GM21529 (cell line): ENCODE data around the gene CNTNAP2.
"Not testable (repeated sequence)": the region's sequence is repeated elsewhere in the genome, so short reads cannot be mapped to it uniquely, and the experiment has no call there.

Experiments used
- ATAC-seq: cut with Tn5 transposase; IDR thresholded peaks from one replicate; pipeline ENCODE4 v1.9.1; 2021; ENCODE audit not compliant: unreplicated experiment

CNTNAP2 gene

DNA sequence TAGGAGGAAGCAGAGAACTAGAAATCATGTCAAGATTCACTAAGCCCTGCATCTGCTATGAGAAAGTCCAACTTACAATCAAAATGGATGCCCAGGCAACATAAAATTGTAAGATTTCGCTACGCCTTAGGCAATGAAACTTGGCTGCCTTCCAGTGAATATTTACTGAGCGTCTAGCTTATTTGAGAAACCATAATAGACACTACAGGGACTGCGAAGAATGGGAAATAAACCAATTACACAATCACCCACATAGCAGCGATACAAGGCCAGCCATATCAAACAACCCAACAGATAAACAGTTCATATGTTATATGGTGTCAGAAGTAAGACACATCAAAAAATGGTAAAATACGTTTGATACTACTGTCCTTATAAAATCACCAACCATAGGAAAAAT is 1928.9 kb downstream of the CNTNAP2 start:
- ATAC-seq = no peak

DNA sequence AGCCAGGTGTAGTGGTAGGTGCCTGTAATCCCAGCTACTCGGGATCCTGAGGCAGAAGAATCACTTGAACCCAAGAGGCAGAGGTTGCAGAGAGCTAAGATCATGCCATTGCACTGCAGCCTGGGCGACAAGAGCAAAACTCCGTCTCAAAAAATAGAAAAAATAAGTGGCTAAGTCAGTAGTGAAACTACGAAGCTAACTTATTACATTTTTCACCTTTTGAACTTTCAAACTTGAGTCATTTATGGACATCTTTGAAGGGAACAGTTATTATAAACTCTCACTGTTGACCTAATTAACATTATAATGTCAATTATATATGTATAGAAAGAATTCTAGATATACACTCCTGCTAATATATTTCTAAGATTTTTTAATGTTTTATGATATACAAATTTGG is 1932.5 kb downstream of the CNTNAP2 start:
- no peak for ATAC-seq

DNA sequence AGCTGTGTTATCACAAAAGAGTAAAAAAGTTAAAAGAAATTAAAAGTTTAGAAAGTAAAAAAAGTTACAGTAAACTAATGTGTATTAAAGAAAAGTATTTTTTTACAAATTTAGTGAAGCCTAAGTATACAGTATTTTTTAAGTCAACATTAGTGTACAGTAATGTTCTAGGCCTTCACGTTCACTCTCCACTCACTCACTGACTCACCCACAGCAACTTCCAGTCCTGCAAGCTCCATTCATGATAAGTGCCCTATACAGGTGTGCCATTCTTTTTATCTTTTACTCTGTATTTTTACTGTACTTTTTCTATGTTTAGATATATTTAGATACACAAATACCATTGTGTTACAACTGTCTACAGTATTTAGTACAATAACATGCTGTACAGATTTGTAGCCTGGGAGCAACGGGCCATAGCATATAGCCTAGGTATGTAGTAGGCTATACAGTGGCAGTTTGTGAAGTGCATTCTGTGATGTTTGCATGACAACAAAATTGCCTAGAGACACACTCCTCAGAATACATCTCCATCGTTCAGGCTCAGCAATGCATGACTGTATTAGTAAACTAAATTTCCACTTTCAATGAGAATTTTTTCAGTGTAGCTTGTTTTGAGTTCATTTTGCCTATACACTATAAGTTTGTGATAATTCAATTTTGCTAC is 1934.0 kb downstream of the CNTNAP2 start:
- ATAC-seq = no peak

DNA sequence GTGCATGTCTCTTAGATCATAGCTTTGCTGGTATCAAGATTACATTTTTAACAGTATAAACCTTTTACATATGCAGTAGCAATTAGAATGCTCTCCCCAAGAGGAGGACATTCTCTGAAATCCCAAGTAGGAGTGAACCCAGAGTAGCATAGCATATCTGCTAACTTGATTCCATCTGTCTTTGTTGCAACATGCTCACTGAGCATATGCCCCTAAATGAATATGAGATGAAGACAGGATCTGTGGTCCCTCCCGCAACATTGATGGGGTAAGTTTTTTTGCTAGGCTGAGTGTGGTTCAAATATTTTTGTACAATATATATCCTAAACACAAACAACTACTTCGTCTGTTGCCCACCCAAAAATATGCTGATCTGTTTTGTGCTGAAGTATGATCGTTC is 1939.8 kb downstream of the CNTNAP2 start:
- no peak for ATAC-seq

DNA sequence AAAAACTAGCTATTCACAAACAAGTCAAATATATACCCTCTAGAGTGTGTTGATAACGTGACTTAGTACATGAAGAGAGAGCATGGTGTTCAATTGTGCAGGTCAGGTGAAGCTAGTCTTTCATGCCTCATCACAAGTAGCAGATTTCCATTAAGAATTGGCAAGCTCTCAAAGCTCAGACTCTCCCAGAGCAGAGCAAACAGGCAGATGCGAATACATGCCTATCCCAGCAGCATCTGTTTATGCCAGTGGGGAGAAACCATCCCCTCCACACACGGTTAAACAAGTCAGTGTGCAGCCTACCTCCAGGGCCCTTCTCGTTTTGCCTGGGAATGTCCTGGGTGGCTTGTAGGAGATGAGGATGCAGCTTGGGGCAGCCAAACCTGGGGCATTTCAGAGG is 1941.5 kb downstream of the CNTNAP2 start:
- ATAC-seq = no peak

DNA sequence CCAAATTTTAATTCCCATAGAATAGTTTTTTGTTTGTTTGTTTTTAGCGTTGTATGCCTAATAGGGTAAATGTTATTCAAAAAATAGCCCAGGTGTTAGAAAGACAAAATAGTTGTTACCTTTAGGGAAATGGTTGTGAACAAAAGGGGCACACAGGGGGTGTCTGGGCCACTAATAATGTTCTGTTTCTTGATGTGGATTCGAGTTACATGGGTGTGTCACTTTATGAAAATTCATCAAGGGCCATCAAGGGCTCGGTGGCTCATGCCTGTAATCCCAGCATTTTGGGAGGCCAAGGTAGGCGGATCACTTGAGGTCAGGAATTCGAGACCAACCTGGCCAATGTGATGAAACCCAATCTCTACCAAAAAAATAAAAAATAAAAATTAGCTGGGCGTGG is 1942.2 kb downstream of the CNTNAP2 start:
- ATAC-seq = no peak

DNA sequence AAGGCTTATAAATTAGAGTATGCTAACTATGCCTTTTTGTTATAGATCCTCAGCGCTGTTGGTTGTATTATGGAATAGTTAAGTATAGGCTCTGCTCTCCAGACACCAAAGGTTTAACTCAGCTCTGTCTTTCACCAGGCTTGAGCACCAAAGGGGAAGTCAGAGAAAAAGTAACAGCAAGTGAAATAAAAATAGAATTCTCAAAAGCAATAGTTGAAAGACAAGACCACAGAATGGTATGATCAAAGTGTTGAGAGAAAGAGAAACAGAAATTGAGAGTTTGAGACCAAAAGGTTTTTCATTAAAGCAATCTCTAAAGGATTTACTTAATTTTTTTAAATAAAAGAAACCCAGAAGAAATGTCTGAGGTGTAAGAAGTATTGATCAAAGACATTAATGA is 1944.1 kb downstream of the CNTNAP2 start:
- peak; percentile 87 for ATAC-seq

DNA sequence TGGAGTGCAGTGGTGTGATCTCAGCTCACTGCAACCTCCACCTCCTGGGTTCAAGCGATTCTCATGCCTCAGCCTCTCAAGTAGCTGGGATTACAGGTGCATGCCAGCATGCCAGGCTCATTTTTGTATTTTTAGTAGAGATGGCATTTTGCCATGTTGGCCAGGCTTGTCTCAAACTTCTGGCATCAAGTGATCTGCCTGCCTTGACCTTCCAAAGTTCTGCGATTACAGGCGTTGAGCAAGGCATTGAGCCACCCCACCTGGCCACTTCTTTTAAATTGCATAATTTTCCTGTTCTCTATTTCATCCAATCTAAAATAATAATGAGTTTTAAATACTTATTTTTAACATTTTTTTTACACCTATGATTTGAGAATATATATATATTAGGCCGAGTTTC is 1961.5 kb downstream of the CNTNAP2 start:
- ATAC-seq = not testable (repeated sequence)

DNA sequence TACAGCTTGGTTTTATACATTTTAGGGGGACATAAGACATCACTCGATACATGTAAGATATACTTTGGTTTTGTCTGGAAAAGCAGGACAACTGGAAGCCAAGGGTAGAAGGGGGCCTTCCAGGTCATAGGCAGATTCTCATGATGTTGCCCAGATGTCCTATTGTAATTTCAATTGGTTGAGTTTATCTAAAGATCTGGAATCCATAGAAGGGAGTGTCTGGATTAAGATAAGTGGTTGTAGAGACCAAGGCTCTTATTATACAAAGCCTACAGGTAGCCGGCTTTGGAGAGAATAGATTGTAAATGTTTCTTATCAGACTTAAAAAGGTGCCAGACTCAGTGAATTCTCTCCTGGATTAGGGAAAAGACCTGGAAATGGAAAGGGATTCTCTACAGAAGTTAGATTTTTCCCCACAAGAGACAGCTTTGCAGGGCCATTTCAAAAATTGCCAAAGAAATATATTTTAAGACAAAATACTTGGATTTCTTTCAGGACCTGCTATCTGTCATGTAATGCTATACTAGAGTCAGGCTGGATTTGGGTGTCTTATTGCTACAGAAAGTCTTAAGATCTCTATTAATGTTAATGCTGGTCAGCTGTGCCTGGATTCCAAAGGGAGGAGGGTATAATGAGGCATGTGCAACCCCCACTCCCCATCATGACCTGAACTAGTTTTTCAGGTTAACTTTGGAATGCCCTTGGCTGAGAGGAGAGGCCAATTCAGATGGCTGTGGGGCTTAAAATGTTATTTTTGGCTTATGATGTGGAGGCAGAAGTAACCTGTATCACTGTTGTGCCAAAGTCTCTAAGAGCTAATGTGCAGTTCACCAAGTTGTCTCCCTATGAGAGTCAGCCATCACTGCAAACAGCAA is 1962.8 kb downstream of the CNTNAP2 start:
- no peak for ATAC-seq

DNA sequence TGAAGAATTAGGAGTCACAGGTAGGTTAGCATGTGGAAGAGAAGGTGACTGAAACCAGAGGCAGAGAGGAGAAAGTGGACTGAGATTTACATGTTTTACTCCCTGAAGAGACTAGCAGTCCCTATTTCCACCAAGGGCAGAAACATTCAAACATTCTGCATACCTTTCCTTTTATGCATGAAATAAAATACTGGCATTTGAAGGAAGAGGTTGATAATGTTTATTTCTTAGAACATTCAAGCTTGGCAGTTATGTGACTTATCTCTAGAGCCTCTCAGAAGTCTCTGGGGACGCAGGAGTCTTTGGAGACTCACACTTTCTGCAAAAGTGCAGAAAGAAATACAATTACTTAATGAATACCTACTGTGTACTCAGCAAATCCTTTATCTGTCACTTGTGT is 1966.8 kb downstream of the CNTNAP2 start:
- ATAC-seq = no peak

DNA sequence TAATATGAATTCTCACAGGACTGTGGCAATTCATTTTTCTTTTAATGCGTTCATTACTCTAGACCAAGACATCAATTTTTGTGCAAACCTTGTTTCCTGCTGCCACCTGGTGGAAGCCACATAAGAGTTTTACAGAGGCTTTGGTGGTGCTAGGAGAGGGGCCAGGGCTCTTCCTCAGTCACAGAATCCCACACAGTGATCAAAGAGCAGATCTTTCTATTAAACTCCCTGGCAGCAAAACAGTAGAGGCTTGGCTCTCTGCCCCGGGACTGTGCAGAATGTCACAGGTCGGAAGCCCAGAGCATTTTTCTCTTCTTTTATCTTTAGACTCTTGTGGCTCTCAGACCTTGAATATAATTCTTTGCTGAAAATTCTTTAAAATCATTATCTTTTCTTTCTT is 1967.5 kb downstream of the CNTNAP2 start:
- ATAC-seq = peak; percentile 68

DNA sequence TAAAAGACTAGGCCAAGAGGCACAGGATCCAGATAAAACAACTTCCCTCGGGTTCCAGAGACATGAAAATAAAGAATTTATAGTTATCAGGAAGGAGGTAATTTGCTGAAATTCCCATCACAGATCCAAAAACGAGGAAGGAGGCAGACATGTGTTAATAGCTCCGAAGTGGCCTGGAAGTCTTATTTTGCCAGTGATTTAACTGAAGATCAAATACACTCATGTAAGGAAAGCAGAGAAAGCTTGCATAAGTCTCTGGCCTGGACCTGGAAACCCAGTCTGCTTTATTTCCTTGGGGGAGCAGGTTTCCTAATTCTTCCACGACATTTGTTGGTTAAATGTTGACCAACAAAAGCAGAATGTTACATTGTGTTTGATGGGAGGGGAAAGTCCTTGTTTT is 1975.3 kb downstream of the CNTNAP2 start:
- no peak for ATAC-seq

DNA sequence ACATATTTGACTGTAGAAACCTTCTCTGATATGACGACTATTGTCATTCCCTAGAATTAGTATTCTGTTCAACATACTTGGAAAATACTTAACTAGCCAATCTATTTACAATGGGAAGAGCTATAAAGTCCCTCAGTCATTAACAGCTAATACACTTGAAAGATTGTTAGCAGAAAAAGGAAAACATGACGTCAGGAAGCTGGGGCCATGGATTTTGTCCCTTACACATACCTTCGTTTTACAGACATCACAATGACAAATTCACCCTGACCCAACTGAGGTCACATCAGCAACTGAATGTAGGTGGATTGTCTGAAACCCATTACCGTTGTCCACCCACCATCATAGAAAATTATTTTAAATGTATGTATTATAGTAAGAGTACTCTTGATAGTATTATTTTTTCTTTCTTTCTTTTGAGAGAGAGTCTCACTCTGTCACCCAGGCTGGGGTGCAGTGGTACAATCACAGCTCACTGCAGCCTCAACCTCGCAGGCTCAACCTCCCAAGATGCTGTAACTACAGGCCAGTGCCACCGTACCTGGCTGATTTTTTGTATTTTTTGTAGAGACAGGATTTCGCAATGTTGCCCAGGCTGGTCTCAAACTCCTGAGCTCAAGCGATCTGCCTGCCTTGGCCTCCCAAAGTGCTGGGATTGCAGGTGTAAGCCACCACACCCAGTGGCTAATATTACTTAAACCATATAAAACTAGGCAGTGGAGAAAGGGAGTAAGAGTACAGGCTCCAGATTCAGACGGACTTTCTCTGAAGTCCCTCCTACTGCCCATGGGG is 1977.0 kb downstream of the CNTNAP2 start:
- ATAC-seq = no peak

DNA sequence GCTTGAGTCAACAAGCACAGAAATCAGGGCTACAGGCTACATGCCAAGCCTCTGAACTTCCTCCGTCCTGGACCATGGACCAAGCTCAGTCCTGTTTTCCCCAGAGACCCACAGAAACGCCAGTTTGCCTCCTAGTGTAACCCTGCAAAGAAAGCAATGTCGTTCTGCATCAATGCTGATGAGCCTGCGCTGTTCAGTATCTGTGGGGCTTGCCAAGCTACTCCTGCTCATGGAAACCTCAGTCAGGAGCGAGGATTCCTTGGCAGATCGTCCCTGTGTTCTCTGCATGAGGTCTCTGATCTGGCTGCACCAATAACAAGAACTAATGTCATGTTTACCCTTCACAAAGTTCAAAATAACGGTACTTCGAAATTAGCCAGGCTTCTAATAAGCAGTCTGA is 1978.5 kb downstream of the CNTNAP2 start:
- ATAC-seq = no peak

DNA sequence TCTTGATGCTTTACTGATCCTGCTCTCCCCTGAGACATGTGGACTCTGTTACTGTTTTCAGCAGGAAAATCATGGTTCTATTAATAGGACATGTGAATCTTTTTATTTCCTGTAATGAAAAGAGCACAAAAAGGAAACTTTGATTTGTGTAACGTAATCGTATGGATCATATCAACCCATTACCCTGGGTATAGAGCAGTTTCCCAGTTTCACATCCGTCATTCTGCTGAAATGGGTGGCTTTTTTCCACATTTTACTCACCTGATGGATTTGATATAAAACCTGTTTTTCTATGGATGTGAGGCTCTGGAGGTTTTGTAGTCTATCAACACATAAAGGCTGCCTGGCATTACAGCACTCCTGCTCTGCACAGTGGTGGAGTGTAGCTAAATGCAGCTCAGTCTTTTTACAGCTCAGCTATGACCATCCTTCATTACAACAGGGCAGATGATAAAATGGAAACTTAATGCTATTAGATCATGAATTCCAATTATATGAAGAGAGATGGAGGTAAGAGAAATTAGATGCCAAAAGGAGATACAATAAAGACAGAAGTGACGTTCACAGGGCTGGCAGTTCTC is 1987.6 kb downstream of the CNTNAP2 start:
- ATAC-seq = no peak

DNA sequence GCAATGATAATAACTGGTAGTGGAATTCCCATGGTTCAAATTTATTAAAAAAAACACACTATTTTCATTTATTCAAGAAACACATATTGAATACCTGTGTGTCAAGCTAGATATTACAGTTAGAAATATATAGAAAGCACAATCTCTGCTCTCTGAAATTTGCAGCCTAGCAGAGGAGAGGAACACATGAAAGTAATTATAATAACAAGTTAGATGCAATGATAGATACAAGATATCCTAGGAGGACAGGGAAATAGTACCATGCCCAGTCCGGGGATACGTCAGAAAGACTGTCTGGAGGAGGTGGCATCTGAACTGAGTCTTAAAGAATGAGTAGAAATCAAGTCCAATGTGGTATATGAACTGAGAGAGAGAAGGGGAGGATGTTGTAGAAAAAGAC is 1988.3 kb downstream of the CNTNAP2 start:
- no peak for ATAC-seq

DNA sequence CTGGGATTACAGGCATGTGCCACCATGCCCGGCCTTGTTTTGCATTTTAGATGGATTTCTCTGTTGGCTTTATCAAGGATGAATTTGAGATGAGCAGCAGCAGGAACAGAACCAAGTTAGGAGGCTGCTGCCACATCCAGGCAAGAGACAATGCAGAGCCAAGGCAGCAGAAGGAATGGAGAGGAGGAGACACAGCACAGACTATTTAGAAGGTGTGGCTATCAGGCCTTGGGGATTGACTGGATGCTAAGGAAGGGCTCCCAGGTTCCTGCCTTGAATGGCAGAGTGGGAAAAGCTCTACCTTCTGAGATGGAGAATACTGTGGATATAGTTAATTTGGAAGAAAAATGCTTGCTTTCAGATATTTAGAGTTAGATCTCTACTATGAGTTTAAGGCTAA is 1989.3 kb downstream of the CNTNAP2 start:
- no peak for ATAC-seq

DNA sequence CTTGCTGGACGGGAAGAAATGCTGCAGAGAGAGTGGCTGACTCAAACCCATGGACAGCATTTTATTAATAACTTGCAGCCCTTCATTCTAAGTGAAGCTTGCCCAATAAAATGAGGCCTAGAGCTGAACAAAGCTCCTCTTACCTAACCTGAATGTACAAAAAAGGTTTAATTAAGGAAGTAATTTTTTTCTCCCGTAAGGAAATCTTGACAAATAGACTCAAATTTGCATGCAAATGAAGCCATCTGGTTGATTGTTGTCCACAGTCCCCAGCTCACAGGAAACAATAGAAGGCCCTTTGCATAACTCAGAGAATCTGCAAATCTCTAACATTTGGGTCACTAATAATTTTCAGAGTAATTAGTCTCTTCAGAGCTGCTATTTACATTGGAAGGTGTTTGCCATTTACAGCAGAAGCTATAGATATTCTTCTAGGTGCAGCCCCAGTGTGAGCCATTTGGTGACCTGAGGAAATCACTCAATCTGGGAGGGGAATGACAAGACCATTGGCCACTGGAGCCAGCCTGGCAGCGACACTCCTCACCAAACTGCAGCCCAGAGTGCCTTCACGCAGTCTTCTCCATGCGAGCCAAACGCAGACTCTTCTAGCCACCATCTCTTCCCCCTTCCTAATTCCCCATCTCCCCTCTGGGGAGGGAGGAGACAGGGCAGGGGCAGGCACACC is 1991.0 kb downstream of the CNTNAP2 start:
- ATAC-seq = no peak

DNA sequence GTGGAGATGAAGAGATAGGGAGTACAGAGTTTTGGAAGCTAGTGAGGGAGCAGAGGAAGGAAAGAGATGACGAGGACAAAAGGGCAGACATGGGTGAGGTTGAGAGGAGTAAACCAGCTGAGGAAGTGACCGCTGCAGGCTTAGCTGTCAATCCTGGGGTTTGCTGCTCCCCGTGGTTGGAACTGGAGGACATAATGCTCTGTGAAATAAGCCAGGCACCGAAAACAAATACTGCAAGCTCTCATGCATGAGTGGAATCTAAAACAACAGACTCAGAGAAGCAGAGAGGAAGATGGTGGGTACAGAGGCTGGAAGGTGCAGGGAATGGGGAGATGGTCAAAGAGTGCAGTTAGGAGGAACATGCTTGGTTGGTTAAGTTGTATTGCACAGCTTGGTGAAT is 1991.8 kb downstream of the CNTNAP2 start:
- ATAC-seq = no peak

DNA sequence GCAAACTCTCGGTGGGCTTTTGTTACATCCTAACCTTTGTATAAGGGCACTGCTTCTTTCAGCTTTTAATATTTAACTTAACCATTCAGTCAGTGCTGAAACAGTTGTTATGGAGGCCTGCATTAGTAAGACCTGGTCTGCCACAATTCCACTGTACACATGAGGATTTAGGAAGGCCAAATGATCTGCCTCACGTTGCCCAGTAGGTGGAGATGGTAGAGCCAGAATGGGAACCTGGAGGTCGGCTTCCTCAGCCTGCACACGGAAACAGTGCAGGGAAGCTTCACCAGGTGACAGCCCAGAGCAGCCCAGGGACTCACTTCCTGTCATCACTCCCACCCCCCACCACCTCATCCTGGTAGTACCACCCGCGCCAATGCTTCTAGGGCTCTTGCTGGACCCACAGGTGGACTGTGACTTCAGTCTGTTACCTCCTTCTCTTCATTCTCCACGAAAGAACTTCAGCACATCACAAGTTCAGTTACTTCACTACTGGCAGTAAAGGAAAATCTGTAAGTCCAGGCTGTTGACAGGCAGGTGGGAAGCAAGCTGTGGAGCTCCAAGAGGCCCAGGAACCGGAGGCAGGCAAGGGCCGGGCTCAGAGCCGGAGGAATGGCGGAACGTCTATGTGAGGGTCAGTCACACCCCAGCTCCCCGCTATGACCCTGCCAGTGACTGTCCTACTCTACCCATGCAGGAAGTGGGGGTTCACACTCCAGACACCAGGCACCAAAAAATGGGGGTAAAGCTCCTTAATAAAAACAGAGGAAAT is 1993.7 kb downstream of the CNTNAP2 start:
- no peak for ATAC-seq
